NB4 (cell line): Measurements from ENCODE around the gene ZNF534.
"Not testable (repeated sequence)": the region's sequence is repeated elsewhere in the genome, so short reads cannot be mapped to it uniquely, and the experiment has no call there.

Experiments
- CTCF ChIP-seq: IDR thresholded peaks from one replicate; pipeline ENCODE4 v1.5.1; 2012; ENCODE audit warnings: low read depth, low read length
- POLR2A ChIP-seq: IDR thresholded peaks from 2 replicates; pipeline ENCODE4 v1.6.1; 2011; ENCODE audit warnings: mild to moderate bottlenecking; ENCODE audit not compliant: insufficient read length; ENCODE audit errors: extremely low read depth

DNA sequence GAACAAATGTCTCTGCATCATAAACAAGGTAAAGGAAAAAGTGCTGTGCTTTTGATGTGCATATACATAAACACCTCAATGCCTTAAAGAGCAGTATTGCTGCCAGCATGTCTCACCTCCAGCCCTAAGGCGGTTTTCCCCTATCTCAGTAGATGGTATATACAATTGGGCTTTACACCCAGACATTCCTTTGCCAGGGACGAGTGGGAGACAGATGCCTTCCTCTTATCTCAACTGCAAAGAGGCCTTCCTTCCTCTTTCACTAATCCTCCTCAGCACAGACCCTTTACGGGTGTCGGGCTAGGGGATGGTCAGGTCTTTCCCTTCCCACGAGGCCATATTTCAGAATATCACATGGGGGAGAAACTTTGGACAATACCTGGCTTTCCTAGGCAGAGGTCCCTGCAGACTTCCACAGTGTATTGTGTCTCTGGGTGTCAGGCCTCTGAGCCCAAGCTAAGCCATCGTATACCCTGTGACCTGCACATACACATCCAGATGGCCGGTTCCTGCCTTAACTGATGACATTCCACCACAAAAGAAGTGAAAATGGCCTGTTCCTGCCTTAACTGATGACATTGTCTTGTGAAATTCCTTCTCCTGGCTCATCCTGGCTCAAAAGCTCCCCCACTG, 55.3 kb downstream of the ZNF534 start:
- TF ChIP-seq POLR2A, CTCF: not testable (repeated sequence)
